MM.1S (cell line): Measurements from ENCODE around the gene CLDND2.

Source experiments
- DNase-seq: peaks from one replicate; pipeline ENCODE4 v3.0.0-alpha.2; 2015
- H2AFZ ChIP-seq: fragments of 300-600 bp; sonication (generic); 2 replicates; pipeline ENCODE4 v1.6.0; 2016; ENCODE audit warnings: antibody characterized with exemption, low read length
- H3F3A ChIP-seq: fragments of 300-600 bp; sonication (generic); 2 replicates; pipeline ENCODE4 v1.6.1; 2016; ENCODE audit warnings: mild to moderate bottlenecking, antibody characterized with exemption, low read length, moderate library complexity, mixed read lengths; ENCODE audit not compliant: insufficient read depth
- H3K27ac ChIP-seq: fragments of 300-600 bp; sonication (generic); 2 replicates; pipeline ENCODE4 v1.5.1; 2016; ENCODE audit warnings: mild to moderate bottlenecking, low read length
- H3K27me3 ChIP-seq: fragments of 300-600 bp; sonication (generic); replicated peaks from 2 replicates; pipeline ENCODE4 v1.6.0; 2016; ENCODE audit warnings: low read length; ENCODE audit not compliant: insufficient read depth
- H3K36me3 ChIP-seq: fragments of 300-600 bp; sonication (generic); replicated peaks from 2 replicates; pipeline ENCODE4 v1.6.1; 2016; ENCODE audit warnings: mild to moderate bottlenecking, low read length, mixed read lengths; ENCODE audit not compliant: insufficient read depth
- H3K4me1 ChIP-seq: fragments of 300-600 bp; sonication (generic); 2 replicates; pipeline ENCODE4 v1.6.1; 2016; ENCODE audit warnings: low read length, mixed read lengths
- H3K4me2 ChIP-seq: fragments of 300-600 bp; sonication (generic); 2 replicates; pipeline ENCODE4 v1.6.0; 2016; ENCODE audit warnings: low read depth, low read length
- H3K4me3 ChIP-seq: fragments of 300-600 bp; sonication (generic); 2 replicates; pipeline ENCODE4 v1.5.1; 2016; ENCODE audit warnings: low read length, mixed read lengths
- H3K79me2 ChIP-seq: fragments of 300-600 bp; sonication (generic); 2 replicates; pipeline ENCODE4 v1.6.1; 2016; ENCODE audit warnings: mixed run types, low read length, mixed read lengths
- H3K9ac ChIP-seq: fragments of 300-600 bp; sonication (generic); 2 replicates; pipeline ENCODE4 v1.6.1; 2016; ENCODE audit warnings: low read length, mixed read lengths
- H3K9me2 ChIP-seq: fragments of 300-600 bp; sonication (generic); replicated peaks from 2 replicates; pipeline ENCODE4 v1.6.1; 2016; ENCODE audit warnings: mild to moderate bottlenecking, low read length, mixed read lengths; ENCODE audit not compliant: insufficient read depth
- H3K9me3 ChIP-seq: fragments of 300-600 bp; sonication (generic); replicated peaks from 2 replicates; pipeline ENCODE4 v1.6.1; 2016; ENCODE audit warnings: mild to moderate bottlenecking, low read length, mixed read lengths; ENCODE audit not compliant: insufficient read depth
- H4K20me1 ChIP-seq: fragments of 300-600 bp; sonication (generic); 2 replicates; pipeline ENCODE4 v1.6.1; 2016; ENCODE audit warnings: mild to moderate bottlenecking, low read length, moderate library complexity, mixed read lengths; ENCODE audit not compliant: insufficient read depth
- EZH2 ChIP-seq: fragments of 300-600 bp; sonication (generic); optimal IDR thresholded peaks from 2 replicates; pipeline ENCODE3; 2017; ENCODE audit warnings: low read depth, mild to moderate bottlenecking, antibody characterized with exemption, low read length, mixed read lengths
- EZH2phosphoT487 ChIP-seq: fragments of 300-600 bp; sonication (generic); IDR thresholded peaks from 2 replicates; pipeline ENCODE4 v1.6.1; 2018; ENCODE audit warnings: antibody characterized with exemption, low read length
- TF ChIP-seq, protein P1 (sequence below): fragments of 300-600 bp; sonication (generic); IDR thresholded peaks from 2 replicates; pipeline ENCODE4 v1.5.1; 2016; ENCODE audit warnings: antibody characterized with exemption, low read length, mixed read lengths

The CLDND2 gene

DNA sequence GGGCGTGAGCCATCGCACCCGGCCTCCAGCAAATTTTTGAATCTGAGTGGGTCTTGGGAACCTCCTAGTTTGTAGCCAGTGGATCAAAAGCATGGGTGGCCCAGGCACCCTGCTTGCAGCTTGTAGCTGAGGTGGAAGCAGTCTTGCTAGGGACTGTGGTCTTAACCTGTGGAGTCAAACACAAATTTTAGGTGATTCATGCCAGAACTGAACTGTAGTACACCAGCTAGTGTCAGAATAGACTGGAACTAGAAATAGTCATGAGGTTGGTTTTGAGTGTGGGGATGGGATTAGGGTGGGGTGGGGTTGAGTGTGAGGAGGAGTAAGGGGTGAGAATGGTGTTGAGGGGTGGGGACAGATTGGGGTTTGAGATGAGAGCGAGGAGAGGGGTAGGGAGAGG lies 13.2 kb upstream of the CLDND2 start:
- no peak overlapping the region for H3K27ac ChIP-seq
- no peaks in the 10 kb centered on the region for H3K4me1 ChIP-seq
- no peaks in the 10 kb centered on the region for H3K36me3 ChIP-seq
- no peaks in the 10 kb centered on the region for H3K79me2 ChIP-seq
- no peaks in the 10 kb centered on the region for H3F3A ChIP-seq
- no peaks in the 10 kb centered on the region for H3K9me2 ChIP-seq
- no peaks in the 10 kb centered on the region for H3K27me3 ChIP-seq
- no peak overlapping the region for H3K4me3 ChIP-seq
- no peak overlapping the region for H2AFZ ChIP-seq
- no peaks in the 10 kb centered on the region for H3K9me3 ChIP-seq
- no peak overlapping the region for H3K4me2 ChIP-seq
- no peak for TF ChIP-seq EZH2
- TF ChIP-seq EZH2phosphoT487 = no peak
- TF ChIP-seq, protein P1, sequence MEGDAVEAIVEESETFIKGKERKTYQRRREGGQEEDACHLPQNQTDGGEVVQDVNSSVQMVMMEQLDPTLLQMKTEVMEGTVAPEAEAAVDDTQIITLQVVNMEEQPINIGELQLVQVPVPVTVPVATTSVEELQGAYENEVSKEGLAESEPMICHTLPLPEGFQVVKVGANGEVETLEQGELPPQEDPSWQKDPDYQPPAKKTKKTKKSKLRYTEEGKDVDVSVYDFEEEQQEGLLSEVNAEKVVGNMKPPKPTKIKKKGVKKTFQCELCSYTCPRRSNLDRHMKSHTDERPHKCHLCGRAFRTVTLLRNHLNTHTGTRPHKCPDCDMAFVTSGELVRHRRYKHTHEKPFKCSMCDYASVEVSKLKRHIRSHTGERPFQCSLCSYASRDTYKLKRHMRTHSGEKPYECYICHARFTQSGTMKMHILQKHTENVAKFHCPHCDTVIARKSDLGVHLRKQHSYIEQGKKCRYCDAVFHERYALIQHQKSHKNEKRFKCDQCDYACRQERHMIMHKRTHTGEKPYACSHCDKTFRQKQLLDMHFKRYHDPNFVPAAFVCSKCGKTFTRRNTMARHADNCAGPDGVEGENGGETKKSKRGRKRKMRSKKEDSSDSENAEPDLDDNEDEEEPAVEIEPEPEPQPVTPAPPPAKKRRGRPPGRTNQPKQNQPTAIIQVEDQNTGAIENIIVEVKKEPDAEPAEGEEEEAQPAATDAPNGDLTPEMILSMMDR = no peak
- no peaks in the 10 kb centered on the region for H4K20me1 ChIP-seq
- no peak overlapping the region for H3K9ac ChIP-seq
- no peak for DNase-seq

DNA sequence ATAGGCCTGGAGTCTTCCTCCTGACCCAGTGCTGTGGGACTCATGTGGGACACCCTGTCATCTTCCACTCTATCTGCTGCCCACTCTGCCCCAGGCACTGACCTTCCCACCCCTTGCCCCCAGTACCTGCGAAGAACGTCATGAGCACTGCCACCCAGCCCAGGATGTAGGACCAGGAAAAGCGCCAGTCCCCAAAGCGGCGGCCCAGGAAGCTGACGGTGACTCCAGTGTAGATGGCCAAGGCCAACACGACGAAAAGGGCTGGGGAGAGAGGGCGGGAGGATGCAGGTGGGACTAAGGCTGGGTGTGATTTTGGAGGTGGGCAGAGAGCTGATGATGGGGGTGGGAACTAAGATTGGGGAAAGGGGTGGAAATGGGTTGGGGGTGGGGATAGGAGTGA lies 11.6 kb upstream of the CLDND2 start:
- Histone ChIP-seq H3K27me3 (no peaks in the 10 kb centered on the region), H3K9me2 (no peaks in the 10 kb centered on the region), H3K27ac (no peak overlapping the region), H3K4me1 (no peaks in the 10 kb centered on the region), H3K4me3 (no peak overlapping the region), H2AFZ (no peak overlapping the region), H3K4me2 (no peak overlapping the region), H3K36me3 (no peaks in the 10 kb centered on the region), H3K9me3 (no peaks in the 10 kb centered on the region), H4K20me1 (no peaks in the 10 kb centered on the region), H3F3A (no peaks in the 10 kb centered on the region), H3K79me2 (no peaks in the 10 kb centered on the region), H3K9ac (no peak overlapping the region)
- TF ChIP-seq, protein P1 = no peak
- no peak for TF ChIP-seq EZH2
- TF ChIP-seq EZH2phosphoT487 = no peak
- no peak for DNase-seq

DNA sequence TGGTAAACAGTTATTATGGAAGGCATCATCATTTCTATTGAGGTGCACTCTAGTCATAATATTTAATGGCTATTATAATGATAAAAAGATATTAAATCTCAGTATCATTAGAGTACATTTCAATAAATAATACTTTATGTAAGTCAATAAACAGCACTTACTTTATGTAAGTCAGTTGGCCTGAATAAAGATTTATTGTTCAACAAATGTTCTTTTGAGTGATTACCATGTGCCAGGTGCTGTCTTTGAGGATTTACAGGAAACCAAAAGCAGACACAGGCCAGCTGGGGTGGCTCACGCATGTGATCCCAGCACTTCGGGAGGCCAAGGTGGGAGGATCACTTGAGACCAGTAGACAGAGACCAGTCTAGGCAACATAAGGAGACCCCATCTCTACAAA lies 8.6 kb upstream of the CLDND2 start:
- no peak for DNase-seq
- no peaks in the 10 kb centered on the region for H3K4me1 ChIP-seq
- H4K20me1 ChIP-seq = no peaks in the 10 kb centered on the region
- TF ChIP-seq, protein P1 = no peak
- TF ChIP-seq EZH2 (no peak), EZH2phosphoT487 (no peak)
- no peaks in the 10 kb centered on the region for H3F3A ChIP-seq
- no peaks in the 10 kb centered on the region for H3K27me3 ChIP-seq
- H3K4me3 ChIP-seq = no peak overlapping the region
- no peaks in the 10 kb centered on the region for H3K9me2 ChIP-seq
- no peaks in the 10 kb centered on the region for H3K9me3 ChIP-seq
- no peak overlapping the region for H2AFZ ChIP-seq
- no peaks in the 10 kb centered on the region for H3K36me3 ChIP-seq
- no peak overlapping the region for H3K4me2 ChIP-seq
- H3K79me2 ChIP-seq = no peaks in the 10 kb centered on the region
- H3K9ac ChIP-seq = no peak overlapping the region
- no peak overlapping the region for H3K27ac ChIP-seq
